ENCODE results near the gene MYL3. TPM values are rescaled to one million over a fixed set of nuclear protein-coding genes. Genes with fewer than 3 reads are reported as not detected.

The MYL3 gene
- total RNA-seq, 3 donors from 2014 or later = 5.9 to 8.5 (median 6.2) TPM

DNA sequence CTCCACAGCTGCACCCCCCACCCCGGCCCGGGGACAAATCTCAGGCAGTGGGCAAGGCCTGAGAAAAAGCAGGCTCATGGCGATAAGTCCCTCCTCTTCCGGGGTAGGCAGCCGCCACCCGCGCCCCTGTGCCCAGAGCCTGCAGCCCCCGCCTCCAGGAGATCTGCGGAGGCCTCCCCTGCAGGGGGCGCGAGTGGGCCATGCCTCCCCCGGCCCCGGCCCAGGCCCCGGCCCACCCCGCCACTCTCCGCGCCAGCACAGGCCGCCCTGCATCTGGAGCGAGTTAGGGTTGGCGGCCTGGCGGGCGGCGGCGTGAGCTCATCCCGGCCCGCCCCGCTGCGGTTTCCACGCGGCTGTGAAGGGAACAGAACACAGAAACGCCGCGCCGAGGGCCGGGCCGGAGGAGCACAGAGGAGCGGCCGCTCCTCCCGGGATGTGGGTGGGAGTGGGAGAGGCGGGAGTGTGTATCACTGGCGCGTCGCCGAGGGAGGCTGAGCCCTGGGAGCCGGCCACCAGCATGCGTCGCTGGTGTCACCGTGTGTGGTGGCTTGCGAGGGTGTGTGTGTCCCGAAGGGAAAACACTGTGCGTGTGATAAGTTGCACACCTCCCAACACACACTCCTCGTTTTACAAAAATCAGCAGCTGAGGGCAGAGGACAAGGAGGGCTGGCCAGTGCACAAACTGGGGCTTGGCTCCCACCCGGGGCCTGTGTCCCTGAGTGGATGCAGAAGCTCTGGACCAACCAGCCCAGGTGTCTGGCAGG, 17.2 kb downstream of the MYL3 start:
- no peak for TF ChIP-seq POLR2A (IDR thresholded peaks at IDR 0.05)
- TF ChIP-seq, protein P1, sequence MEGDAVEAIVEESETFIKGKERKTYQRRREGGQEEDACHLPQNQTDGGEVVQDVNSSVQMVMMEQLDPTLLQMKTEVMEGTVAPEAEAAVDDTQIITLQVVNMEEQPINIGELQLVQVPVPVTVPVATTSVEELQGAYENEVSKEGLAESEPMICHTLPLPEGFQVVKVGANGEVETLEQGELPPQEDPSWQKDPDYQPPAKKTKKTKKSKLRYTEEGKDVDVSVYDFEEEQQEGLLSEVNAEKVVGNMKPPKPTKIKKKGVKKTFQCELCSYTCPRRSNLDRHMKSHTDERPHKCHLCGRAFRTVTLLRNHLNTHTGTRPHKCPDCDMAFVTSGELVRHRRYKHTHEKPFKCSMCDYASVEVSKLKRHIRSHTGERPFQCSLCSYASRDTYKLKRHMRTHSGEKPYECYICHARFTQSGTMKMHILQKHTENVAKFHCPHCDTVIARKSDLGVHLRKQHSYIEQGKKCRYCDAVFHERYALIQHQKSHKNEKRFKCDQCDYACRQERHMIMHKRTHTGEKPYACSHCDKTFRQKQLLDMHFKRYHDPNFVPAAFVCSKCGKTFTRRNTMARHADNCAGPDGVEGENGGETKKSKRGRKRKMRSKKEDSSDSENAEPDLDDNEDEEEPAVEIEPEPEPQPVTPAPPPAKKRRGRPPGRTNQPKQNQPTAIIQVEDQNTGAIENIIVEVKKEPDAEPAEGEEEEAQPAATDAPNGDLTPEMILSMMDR (IDR thresholded peaks at IDR 0.05) = peak in 2 of 3 donors; percentile 8 to 35
- TF ChIP-seq POLR2AphosphoS5 (IDR thresholded peaks at IDR 0.05) = peak in 1 of 3 donors; percentile 32
- Histone ChIP-seq H3K36me3 (no peaks in the 10 kb centered on the region), H3K27me3 (no peaks in the 10 kb centered on the region), H3K9me3 (peaks cover 0 to 6% of the 10 kb centered on the region in 2 donors), H3K4me1 (peaks cover 0 to 7% of the 10 kb centered on the region in 2 donors), H3K4me3 (peak overlapping the region; percentile 46 to 64 (median 62)), H3K27ac (peak overlapping the region; percentile 86 to 93)
- intact Hi-C loops (cut with DNase I; ENCODE audit: low total_unique reads) = no loop called here
- peak; percentile 66 to 79 for DNase-seq (ENCODE audit: low spot score in 2 of 2)

- intact Hi-C loops (cut with DNase I; ENCODE audit: low total_unique reads) = no loop called here
- TF ChIP-seq, protein P1 (IDR thresholded peaks at IDR 0.05) = no peak
- peak; percentile 48 to 92 (median 66) for TF ChIP-seq POLR2AphosphoS5 (IDR thresholded peaks at IDR 0.05)
- H3K27me3 ChIP-seq = no peaks in the 10 kb centered on the region
- peaks cover 0 to 7% of the 10 kb centered on the region in 2 donors for H3K4me1 ChIP-seq
- DNase-seq (ENCODE audit: low spot score in 2 of 2) = peak in 1 of 2 donors; percentile 70
- H3K4me3 ChIP-seq = peak overlapping the region; percentile 46 to 64 (median 62)
- H3K36me3 ChIP-seq = no peaks in the 10 kb centered on the region
- H3K9me3 ChIP-seq = peaks cover 0 to 10% of the 10 kb centered on the region in 2 donors
- peak overlapping the region; percentile 86 to 93 for H3K27ac ChIP-seq
Measured at GRCh38 chr3:46845397-46845859, 17.8 kb downstream of the MYL3 start.

DNA sequence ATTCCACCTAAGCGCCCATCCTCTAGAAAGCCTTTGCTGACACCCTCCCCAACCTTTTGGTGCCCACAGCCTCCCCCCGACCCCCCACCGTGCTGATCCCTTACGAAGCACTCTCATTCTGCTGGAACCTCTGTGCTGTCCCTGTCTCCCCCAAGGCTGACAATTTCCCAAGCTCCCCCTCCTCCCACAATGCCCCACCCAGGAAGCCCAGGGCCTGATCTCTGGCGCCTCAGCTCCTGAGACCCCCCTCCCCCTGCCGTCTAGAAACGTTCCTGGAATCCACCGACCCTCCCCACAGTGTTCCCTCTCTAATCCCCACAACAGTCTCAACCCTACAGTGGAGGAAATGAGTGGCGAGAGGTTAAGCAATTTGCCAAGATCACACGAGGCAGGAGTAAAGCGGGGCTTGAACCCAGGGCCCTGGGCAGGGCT, 18.3 kb downstream of the MYL3 start:
- intact Hi-C loops (cut with DNase I; ENCODE audit: low total_unique reads) = no loop called here
- H3K27ac ChIP-seq = peak overlapping the region; percentile 86 to 93
- peak overlapping the region; percentile 46 to 64 (median 62) for H3K4me3 ChIP-seq
- TF ChIP-seq POLR2AphosphoS5 (IDR thresholded peaks at IDR 0.05) = no peak
- TF ChIP-seq, protein P1 (IDR thresholded peaks at IDR 0.05) = no peak
- no peak for TF ChIP-seq POLR2A (IDR thresholded peaks at IDR 0.05)
- no peaks in the 10 kb centered on the region for H3K36me3 ChIP-seq
- peaks cover 0 to 7% of the 10 kb centered on the region in 2 donors for H3K4me1 ChIP-seq
- peaks cover 0 to 14% of the 10 kb centered on the region in 2 donors for H3K9me3 ChIP-seq
- DNase-seq (ENCODE audit: low spot score in 2 of 2) = no peak
- no peaks in the 10 kb centered on the region for H3K27me3 ChIP-seq

DNA sequence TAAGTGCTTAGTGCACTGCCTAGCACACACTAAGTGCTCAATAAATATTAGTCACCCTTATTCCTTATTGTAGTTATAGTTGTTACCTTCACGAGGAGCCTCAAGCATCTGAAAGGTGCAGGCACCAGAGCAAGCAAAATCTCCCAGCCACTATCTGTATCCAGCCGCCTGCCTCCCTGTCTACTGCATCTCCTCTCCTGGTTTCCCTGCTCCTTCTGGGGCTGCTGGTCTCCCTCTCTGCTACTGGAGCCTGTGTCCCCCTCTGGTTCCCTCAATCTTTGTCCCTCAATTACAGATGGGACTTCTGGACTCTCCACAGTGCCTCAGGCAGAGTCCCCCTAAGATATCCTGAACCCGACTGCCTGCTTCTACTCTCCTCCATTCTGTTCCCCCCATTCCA, 18.8 kb downstream of the MYL3 start:
- no peaks in the 10 kb centered on the region for H3K36me3 ChIP-seq
- intact Hi-C loops (cut with DNase I; ENCODE audit: low total_unique reads) = no loop called here
- peak overlapping the region; percentile 86 to 93 for H3K27ac ChIP-seq
- TF ChIP-seq POLR2AphosphoS5 (IDR thresholded peaks at IDR 0.05) = no peak
- TF ChIP-seq, protein P1 (IDR thresholded peaks at IDR 0.05) = no peak
- no peak for TF ChIP-seq POLR2A (IDR thresholded peaks at IDR 0.05)
- no peaks in the 10 kb centered on the region for H3K27me3 ChIP-seq
- peaks cover 0 to 7% of the 10 kb centered on the region in 2 donors for H3K4me1 ChIP-seq
- H3K4me3 ChIP-seq = no peak overlapping the region
- no peak for DNase-seq (ENCODE audit: low spot score in 2 of 2)
- peaks cover 0 to 14% of the 10 kb centered on the region in 2 donors for H3K9me3 ChIP-seq

DNA sequence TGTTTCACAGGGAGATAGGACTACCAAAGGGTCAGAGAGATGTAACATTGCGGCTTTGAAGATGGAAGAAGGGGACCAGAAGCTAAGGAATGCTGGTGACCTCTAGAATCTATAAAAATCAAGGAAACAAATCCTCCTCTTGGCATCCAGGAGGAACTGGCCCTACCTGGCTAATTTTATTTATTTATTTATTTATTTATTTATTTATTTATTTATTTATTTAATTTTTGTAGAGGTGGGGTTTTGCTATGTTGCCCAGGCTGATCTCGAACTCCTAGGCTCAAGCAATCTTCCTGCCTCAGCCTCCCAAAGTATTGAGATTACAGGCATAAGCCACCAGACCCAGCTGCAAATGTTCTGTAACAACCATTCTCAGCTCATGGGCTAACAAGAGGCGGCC, 19.7 kb downstream of the MYL3 start:
- Histone ChIP-seq H3K27ac (no peak overlapping the region), H3K27me3 (no peaks in the 10 kb centered on the region), H3K4me3 (no peak overlapping the region), H3K36me3 (no peaks in the 10 kb centered on the region), H3K9me3 (peaks cover 7 to 21% of the 10 kb centered on the region in 2 donors), H3K4me1 (peaks cover 0 to 7% of the 10 kb centered on the region in 2 donors)
- TF ChIP-seq POLR2AphosphoS5 (IDR thresholded peaks at IDR 0.05) = no peak
- TF ChIP-seq, protein P1 (IDR thresholded peaks at IDR 0.05) = no peak
- no peak for TF ChIP-seq POLR2A (IDR thresholded peaks at IDR 0.05)
- intact Hi-C loops (cut with DNase I; ENCODE audit: low total_unique reads) = no loop called here
- DNase-seq (ENCODE audit: low spot score in 2 of 2) = no peak

Measured in breast epithelium (tissue), 4 donors.